Lower leg skin (tissue), 4 donors: Measurements from ENCODE around the gene EYA2. TPM values are rescaled to one million over a fixed set of nuclear protein-coding genes. Genes with fewer than 3 reads are reported as not detected.
A peak's percentile ranks its signal among the peaks of the same experiment; 100 is the strongest.

Source experiments
- DNase-seq, 2 donors: peaks; one replicate each; pipeline ENCODE4 v3.0.0-alpha.2; 2019; ENCODE audit warnings: low spot score in 2 of 2
- H3K4me3 ChIP-seq: fragments of 200-600 bp; sonication (generic); 2 replicates; pipeline ENCODE4 v1.5.1; 2017; ENCODE audit warnings: mild to moderate bottlenecking, low read depth; ENCODE audit not compliant: poor library complexity, severe bottlenecking
- CTCF ChIP-seq, 3 donors: fragments of 450-650 bp; IDR thresholded peaks; one replicate each; pipeline ENCODE4 v1.5.1; 2016; ENCODE audit warnings: antibody characterized with exemption in 3 of 3, mild to moderate bottlenecking in 3 of 3, moderate library complexity in 2 of 3
- POLR2A ChIP-seq, 2 donors: fragments of 450-650 bp; IDR thresholded peaks; one replicate each; pipeline ENCODE4 v1.6.1; 2016 to 2017; ENCODE audit warnings: antibody characterized with exemption in 2 of 2, mild to moderate bottlenecking in 1 of 2, moderate library complexity in 1 of 2
- WGBS, 2 donors: methylation state at CpG; one replicate each; pipeline ENCODE4 v1.1.5; 2018; 5-methylcytosine and 5-hydroxymethylcytosine counted together
- intact Hi-C: fragments of 100-400 bp; cut with DNase I; formaldehyde crosslinking; loops from one replicate; pipeline ENCODE4 v1.15.0; 2023; ENCODE audit warnings: low total_unique reads
- total RNA-seq, 4 donors: library from RNA; depleted of rRNA; stranded (reverse); fragments of >200 nt; gene quantifications; one replicate each; pipeline ENCODE4 v1.1.0, GENCODE V29; 2016

Gene EYA2
- total RNA-seq, 4 donors from 2014 or later = 0.63 to 6.1 (median 3.3) TPM

GRCh38 chr20:46995561-46996142, 101.0 kb downstream of the EYA2 start:
- intact Hi-C loops = no loop called here
- WGBS, 2 donors = 58 to 67% methylated on average over 5 of the region's 5 CpGs
- TF ChIP-seq POLR2A (IDR thresholded peaks at IDR 0.05) (no peak), CTCF (IDR thresholded peaks at IDR 0.05) (no peak)

GRCh38 chr20:46997187-46997586, 102.5 kb downstream of the EYA2 start:
- 85 to 86% methylated on average over 2 of the region's 2 CpGs for WGBS, 2 donors
- DNase-seq = peak in 1 of 2 donors; percentile 59
- TF ChIP-seq POLR2A (IDR thresholded peaks at IDR 0.05) (no peak), CTCF (IDR thresholded peaks at IDR 0.05) (no peak)
- intact Hi-C loops = no loop called here
- H3K4me3 ChIP-seq = no peak overlapping the region

More at GRCh38 chr20:46995561-46996142, 101.0 kb downstream of the EYA2 start:
- H3K4me3 ChIP-seq = no peak overlapping the region
- DNase-seq = no peak

GRCh38 chr20:46998477-46999240, 104.0 kb downstream of the EYA2 start:
- 28 to 33% methylated on average over 6 of the region's 6 CpGs for WGBS, 2 donors
- intact Hi-C loops = no loop called here
- DNase-seq = peak in 1 of 2 donors; percentile 42
- TF ChIP-seq CTCF (IDR thresholded peaks at IDR 0.05) = no peak
- no peak for TF ChIP-seq POLR2A (IDR thresholded peaks at IDR 0.05)
- no peak overlapping the region for H3K4me3 ChIP-seq

GRCh38 chr20:46999801-47000465, 105.3 kb downstream of the EYA2 start:
- H3K4me3 ChIP-seq = no peak overlapping the region
- WGBS, 2 donors = 75% methylated on average over 10 to 11 of the region's 11 CpGs
- intact Hi-C loops = no loop called here
- no peak for TF ChIP-seq POLR2A (IDR thresholded peaks at IDR 0.05)
- no peak for TF ChIP-seq CTCF (IDR thresholded peaks at IDR 0.05)
- peak in 1 of 2 donors; percentile 60 for DNase-seq

GRCh38 chr20:47003223-47003622, 108.6 kb downstream of the EYA2 start:
- intact Hi-C loops = loop anchor here (1.0 kb wide), 1 partner anchor 24 kb away; no protein-coding TSS in a partner anchor
- 77 to 84% methylated on average over 6 of the region's 6 CpGs for WGBS, 2 donors
- H3K4me3 ChIP-seq = no peak overlapping the region
- no peak for DNase-seq
- TF ChIP-seq POLR2A (IDR thresholded peaks at IDR 0.05) = no peak
- TF ChIP-seq CTCF (IDR thresholded peaks at IDR 0.05) = no peak
